Breast epithelium (tissue), 4 donors: Measurements from ENCODE around the gene CABP4. TPM values are rescaled to one million over a fixed set of nuclear protein-coding genes. Genes with fewer than 3 reads are reported as not detected.
A peak's percentile ranks its signal among the peaks of the same experiment; 100 is the strongest.
"Not testable (repeated sequence)": the region's sequence is repeated elsewhere in the genome, so short reads cannot be mapped to it uniquely, and the experiment has no call there.

Experiments used
- DNase-seq, 2 donors: peaks; one replicate each; pipeline ENCODE4 v3.0.0-alpha.2; 2019; ENCODE audit warnings: low spot score in 2 of 2
- H3K27ac ChIP-seq, 2 donors: fragments of 200-600 bp; sonication (generic) in 1 of 2; one replicate each; pipeline ENCODE4 v1.5.1; 2016 to 2019; ENCODE audit warnings: mild to moderate bottlenecking in 1 of 2
- H3K27me3 ChIP-seq, 2 donors: fragments of 200-600 bp; sonication (generic) in 1 of 2; one replicate each; pipeline versions ENCODE4 v1.5.1 to v1.6.0; 2017 to 2019; ENCODE audit warnings: control low read depth in 1 of 2, mild to moderate bottlenecking in 1 of 2
- H3K36me3 ChIP-seq: fragments of 200-600 bp; one replicate; pipeline ENCODE4 v1.5.1; 2019
- H3K4me1 ChIP-seq, 2 donors: fragments of 200-600 bp; sonication (generic); one replicate each; pipeline ENCODE4 v1.5.1; 2016 to 2019; ENCODE audit warnings: control low read depth in 1 of 2
- H3K4me3 ChIP-seq, 3 donors: fragments of 200-600 bp; sonication (generic); 1 replicate in 2 of 3; 2 replicates in 1 of 3; pipeline ENCODE4 v1.5.1; 2016 to 2019; ENCODE audit warnings: mild to moderate bottlenecking in 3 of 3, moderate library complexity in 2 of 3
- H3K9me3 ChIP-seq, 2 donors: fragments of 200-600 bp; sonication (generic) in 1 of 2; one replicate each; pipeline ENCODE4 v1.5.1; 2016 to 2019; ENCODE audit warnings: control low read depth in 1 of 2
- CTCF ChIP-seq, 3 donors: fragments of 450-650 bp; IDR thresholded peaks; one replicate each; pipeline ENCODE4 v1.5.1; 2016 to 2017; ENCODE audit warnings: antibody characterized with exemption in 3 of 3, mild to moderate bottlenecking in 3 of 3, moderate library complexity in 3 of 3
- POLR2A ChIP-seq: fragments of 450-650 bp; IDR thresholded peaks from one replicate; pipeline ENCODE4 v1.6.1; 2016; ENCODE audit warnings: antibody characterized with exemption, mild to moderate bottlenecking, moderate library complexity
- POLR2AphosphoS5 ChIP-seq, 3 donors: sonication (generic); formaldehyde crosslinking; IDR thresholded peaks; one replicate each; pipeline ENCODE4 v1.6.1; 2017; ENCODE audit warnings: antibody characterized with exemption in 3 of 3
- intact Hi-C: fragments of 100-400 bp; cut with DNase I; formaldehyde crosslinking; loops from one replicate; pipeline ENCODE4 v1.15.1; 2023; ENCODE audit warnings: low total_unique reads
- total RNA-seq, 3 donors: library from RNA; depleted of rRNA; stranded (reverse); fragments of >200 nt; gene quantifications; one replicate each; pipeline ENCODE4 v1.1.0, GENCODE V29; 2016

CABP4 gene
- total RNA-seq, 3 donors from 2014 or later = 3.5 to 10.7 (median 3.9) TPM

GRCh38 chr11:67483831-67484665 lies 28.9 kb downstream of the CABP4 start:
- H3K36me3 ChIP-seq = no peaks in the 10 kb centered on the region
- H3K4me3 ChIP-seq = peak overlapping the region; percentile 50 to 89 (median 66)
- no peaks in the 10 kb centered on the region for H3K27me3 ChIP-seq
- intact Hi-C loops = no loop called here
- peak overlapping the region; percentile 89 to 95 for H3K27ac ChIP-seq
- no peak for TF ChIP-seq CTCF (IDR thresholded peaks at IDR 0.05)
- TF ChIP-seq POLR2A = no peak
- no peak for TF ChIP-seq POLR2AphosphoS5 (IDR thresholded peaks at IDR 0.05)
- H3K4me1 ChIP-seq = peaks cover 0 to 7% of the 10 kb centered on the region in 2 donors
- DNase-seq = no peak
- no peaks in the 10 kb centered on the region for H3K9me3 ChIP-seq

GRCh38 chr11:67484847-67485311 lies 29.7 kb downstream of the CABP4 start:
- intact Hi-C loops = no loop called here
- Histone ChIP-seq H3K4me3 (peak overlapping the region in 1 of 3 donors; percentile 17), H3K27me3 (no peaks in the 10 kb centered on the region), H3K4me1 (peaks cover 0 to 7% of the 10 kb centered on the region in 2 donors), H3K27ac (no peak overlapping the region), H3K36me3 (no peaks in the 10 kb centered on the region), H3K9me3 (no peaks in the 10 kb centered on the region)
- TF ChIP-seq POLR2AphosphoS5 (IDR thresholded peaks at IDR 0.05) = no peak
- no peak for TF ChIP-seq CTCF (IDR thresholded peaks at IDR 0.05)
- no peak for DNase-seq

- H3K27me3 ChIP-seq, H3K9me3 ChIP-seq, H3K4me3 ChIP-seq, DNase-seq, H3K36me3 ChIP-seq, H3K27ac ChIP-seq, H3K4me1 ChIP-seq, intact Hi-C loops: not testable (repeated sequence)
Observed at GRCh38 chr11:67485873-67486361, 30.8 kb downstream of the CABP4 start.

DNA sequence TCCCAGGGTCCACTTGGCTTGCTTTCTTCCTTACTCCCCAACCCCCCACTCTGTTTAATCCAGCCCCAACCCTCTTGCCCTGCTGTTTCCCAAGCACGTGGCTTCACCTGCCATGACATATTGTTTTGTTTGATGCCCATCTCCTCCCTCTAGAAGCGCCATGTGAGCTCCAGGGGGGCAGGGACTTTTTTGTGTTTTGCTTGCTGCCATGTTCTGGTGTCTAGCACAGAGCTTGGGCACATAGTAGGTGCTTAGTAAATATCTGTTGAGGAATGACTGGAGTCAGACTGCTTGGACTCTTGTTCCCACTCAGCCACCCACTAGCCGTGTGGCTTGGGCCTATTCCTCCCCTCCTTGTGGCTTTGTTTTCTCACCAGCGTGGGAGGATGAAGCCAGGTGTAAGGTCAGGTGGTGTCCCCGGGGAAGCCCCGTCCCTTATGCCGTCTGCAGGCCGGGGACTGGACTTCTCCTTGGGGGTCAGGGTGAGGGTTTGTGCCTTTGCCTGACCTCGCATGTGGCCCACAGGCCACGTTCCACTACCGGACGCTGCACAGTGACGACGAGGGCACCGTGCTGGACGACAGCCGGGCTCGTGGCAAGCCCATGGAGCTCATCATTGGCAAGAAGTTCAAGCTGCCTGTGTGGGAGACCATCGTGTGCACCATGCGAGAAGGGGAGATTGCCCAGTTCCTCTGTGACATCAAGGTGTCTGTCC lies 31.5 kb downstream of the CABP4 start:
- TF ChIP-seq POLR2AphosphoS5 (IDR thresholded peaks at IDR 0.05) = no peak
- no peak for TF ChIP-seq CTCF (IDR thresholded peaks at IDR 0.05)
- TF ChIP-seq POLR2A = no peak
- DNase-seq = no peak
- intact Hi-C loops = no loop called here
- Histone ChIP-seq H3K4me3 (no peak overlapping the region), H3K36me3 (no peaks in the 10 kb centered on the region), H3K27me3 (no peaks in the 10 kb centered on the region), H3K4me1 (peaks cover 0 to 7% of the 10 kb centered on the region in 2 donors), H3K27ac (no peak overlapping the region), H3K9me3 (no peaks in the 10 kb centered on the region)

DNA sequence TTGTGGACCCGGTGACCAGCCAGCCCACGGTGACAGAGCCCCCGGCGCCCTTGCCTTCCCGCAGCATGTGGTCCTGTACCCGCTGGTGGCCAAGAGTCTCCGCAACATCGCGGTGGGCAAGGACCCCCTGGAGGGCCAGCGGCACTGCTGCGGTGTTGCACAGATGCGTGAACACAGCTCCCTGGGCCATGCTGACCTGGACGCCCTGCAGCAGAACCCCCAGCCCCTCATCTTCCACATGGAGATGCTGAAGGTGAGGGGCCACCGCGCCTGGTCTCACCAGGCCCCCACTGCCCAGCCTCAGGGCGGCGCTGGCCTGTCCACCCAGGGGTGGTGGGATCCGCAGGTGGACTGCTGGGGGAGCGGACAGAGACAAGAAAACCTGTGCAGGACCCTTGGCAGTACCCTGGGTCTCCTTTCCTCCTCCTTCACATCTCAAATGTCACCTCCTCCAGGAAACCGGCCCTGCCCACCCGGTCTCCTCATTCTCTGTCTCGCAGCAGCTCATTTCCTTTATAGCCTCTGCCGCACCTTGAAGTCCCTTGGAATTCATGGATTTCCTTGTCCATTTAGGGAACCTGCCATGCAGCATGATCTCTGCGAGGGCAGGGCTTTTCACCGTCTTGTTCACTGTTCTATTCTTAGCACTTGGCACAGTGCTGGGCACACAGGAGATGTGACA lies 34.2 kb downstream of the CABP4 start:
- no peak for DNase-seq
- Histone ChIP-seq H3K9me3 (no peaks in the 10 kb centered on the region), H3K4me1 (no peaks in the 10 kb centered on the region), H3K4me3 (no peak overlapping the region), H3K27me3 (no peaks in the 10 kb centered on the region), H3K36me3 (no peaks in the 10 kb centered on the region), H3K27ac (no peak overlapping the region)
- TF ChIP-seq POLR2A (no peak), POLR2AphosphoS5 (IDR thresholded peaks at IDR 0.05) (no peak), CTCF (IDR thresholded peaks at IDR 0.05) (no peak)
- intact Hi-C loops = no loop called here
